Caco-2 (cell line): ENCODE results near the gene SLC7A1. TPM values are rescaled to one million over a fixed set of nuclear protein-coding genes. Genes with fewer than 3 reads are reported as not detected.

Experiments used
- BruUV-seq: library from RNA; stranded (reverse); fragments of 400-500 nt; replicated peaks from 2 replicates; lab custom pipeline; 2021; lab: Mats Ljungman, UMichigan
- CTCF ChIA-PET: fragments of 300-600 bp; sonication (Branson Sonifier 250); formaldehyde crosslinking; loops from one replicate; lab custom pipeline; 2022; ENCODE audit warnings: antibody characterized with exemption; lab: Charles Lee
- POLR2A ChIA-PET: fragments of 300-600 bp; sonication (Branson Sonifier 250); formaldehyde crosslinking; loops from one replicate; lab custom pipeline; 2022; ENCODE audit warnings: antibody characterized with exemption; lab: Charles Lee
- DNase-seq, 2 experiments: peaks; one replicate each; pipeline versions ENCODE4 v3.0.0 to v3.0.0-alpha.2; 2020 to 2022
- H3K27me3 ChIP-seq: replicated peaks from 2 replicates; pipeline ENCODE4 v1.6.0; 2011; ENCODE audit warnings: low read length; ENCODE audit not compliant: control insufficient read depth, insufficient read depth
- H3K36me3 ChIP-seq: 2 replicates; pipeline ENCODE4 v1.5.1; 2011; ENCODE audit warnings: low read length; ENCODE audit not compliant: control insufficient read depth, insufficient read depth
- H3K4me1 ChIP-seq: fragments of 250-450 bp; sonication (Bioruptor Pico); 2 replicates; pipeline ENCODE4 v1.5.1; 2020; ENCODE audit warnings: mild to moderate bottlenecking
- H3K4me3 ChIP-seq: 2 replicates; pipeline ENCODE4 v1.5.1; 2011; ENCODE audit warnings: low read depth, mild to moderate bottlenecking, control low read depth, low read length
- H3K9me3 ChIP-seq: fragments of 250-450 bp; sonication (Bioruptor Pico); 2 replicates; pipeline ENCODE4 v1.5.1; 2020; ENCODE audit warnings: mild to moderate bottlenecking, moderate library complexity
- H3K27ac Mint-ChIP-seq: one replicate; pipeline ENCODE4 v1.8.0; 2022; ENCODE audit warnings: mixed read lengths; ENCODE audit not compliant: unreplicated experiment
- H3K27me3 Mint-ChIP-seq: one replicate; pipeline ENCODE4 v1.8.0; 2022; ENCODE audit warnings: mixed read lengths; ENCODE audit not compliant: insufficient read depth, unreplicated experiment
- H3K36me3 Mint-ChIP-seq: one replicate; pipeline ENCODE4 v1.8.0; 2022; ENCODE audit warnings: mild to moderate bottlenecking, mixed read lengths; ENCODE audit not compliant: insufficient read depth, unreplicated experiment
- H3K4me1 Mint-ChIP-seq: one replicate; pipeline ENCODE4 v1.8.0; 2022; ENCODE audit warnings: low read depth, mixed read lengths; ENCODE audit not compliant: unreplicated experiment
- H3K4me3 Mint-ChIP-seq: one replicate; pipeline ENCODE4 v1.8.0; 2022; ENCODE audit warnings: mild to moderate bottlenecking, moderate library complexity, mixed read lengths; ENCODE audit not compliant: unreplicated experiment
- H3K9me3 Mint-ChIP-seq: one replicate; pipeline ENCODE4 v1.8.0; 2022; ENCODE audit warnings: mixed read lengths; ENCODE audit not compliant: unreplicated experiment
- intact Hi-C: fragments of 100-400 bp; cut with micrococcal nuclease; formaldehyde crosslinking; loops from one replicate; pipeline ENCODE4 v1.10.0; 2022; ENCODE audit not compliant: unreplicated experiment
- total RNA-seq: library from RNA; stranded (reverse); gene quantifications from 2 replicates; pipeline ENCODE4 v1.2.3, GENCODE V29; 2022
- TF ChIP-seq, protein P1 (sequence below), 2 experiments: fragments of 200-600 bp in 1 of 2; IDR thresholded peaks; 1 replicate in 1 of 2; 2 replicates in 1 of 2; pipeline versions ENCODE4 v1.5.1 to v1.8.0; 2011 to 2022; ENCODE audit warnings: antibody characterized with exemption in 1 of 2, control low read depth in 1 of 2, inconsistent platforms in 1 of 2, low read depth in 1 of 2, low read length in 1 of 2, mild to moderate bottlenecking in 1 of 2, moderate library complexity in 1 of 2; ENCODE audit not compliant: insufficient read depth in 1 of 2, severe bottlenecking in 1 of 2, unreplicated experiment in 1 of 2

The SLC7A1 gene
- total RNA-seq, 1 experiment from 2014 or later, result 180 TPM

- POLR2A ChIA-PET, result interaction anchor here (0.6 kb wide), 1 partner anchor 1034 kb away, joined by 5 read pairs; no protein-coding TSS in a partner anchor
- 0 out of 2 replicates have a peak, but pooled peaks cover 1% of the 10 kb centered on the region for H3K27me3 ChIP-seq
These were observed 1.8 kb upstream of the SLC7A1 start for GRCh38 chr13:29597246-29597645.

GRCh38 chr13:29596064-29596418 is 553 bp upstream of the SLC7A1 start:
- Mint-ChIP-seq H3K4me3 (peak overlapping the region; percentile 88), H3K9me3 (no peaks in the 10 kb centered on the region), H3K4me1 (peaks cover 20% of the 10 kb centered on the region), H3K36me3 (peaks cover 36% of the 10 kb centered on the region), H3K27ac (peak overlapping the region; percentile 59), H3K27me3 (peaks cover 2% of the 10 kb centered on the region)
- intact Hi-C loops, result loop anchor here (10.0 kb wide), 1 partner anchor 519 kb away; no protein-coding TSS in a partner anchor
- no TSS peak for BruUV-seq
- TF ChIP-seq, protein P1, sequence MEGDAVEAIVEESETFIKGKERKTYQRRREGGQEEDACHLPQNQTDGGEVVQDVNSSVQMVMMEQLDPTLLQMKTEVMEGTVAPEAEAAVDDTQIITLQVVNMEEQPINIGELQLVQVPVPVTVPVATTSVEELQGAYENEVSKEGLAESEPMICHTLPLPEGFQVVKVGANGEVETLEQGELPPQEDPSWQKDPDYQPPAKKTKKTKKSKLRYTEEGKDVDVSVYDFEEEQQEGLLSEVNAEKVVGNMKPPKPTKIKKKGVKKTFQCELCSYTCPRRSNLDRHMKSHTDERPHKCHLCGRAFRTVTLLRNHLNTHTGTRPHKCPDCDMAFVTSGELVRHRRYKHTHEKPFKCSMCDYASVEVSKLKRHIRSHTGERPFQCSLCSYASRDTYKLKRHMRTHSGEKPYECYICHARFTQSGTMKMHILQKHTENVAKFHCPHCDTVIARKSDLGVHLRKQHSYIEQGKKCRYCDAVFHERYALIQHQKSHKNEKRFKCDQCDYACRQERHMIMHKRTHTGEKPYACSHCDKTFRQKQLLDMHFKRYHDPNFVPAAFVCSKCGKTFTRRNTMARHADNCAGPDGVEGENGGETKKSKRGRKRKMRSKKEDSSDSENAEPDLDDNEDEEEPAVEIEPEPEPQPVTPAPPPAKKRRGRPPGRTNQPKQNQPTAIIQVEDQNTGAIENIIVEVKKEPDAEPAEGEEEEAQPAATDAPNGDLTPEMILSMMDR (IDR thresholded peaks at IDR 0.05; ENCODE audit: insufficient read depth in 1 of 2, low read depth in 1 of 2, low read length in 1 of 2, severe bottlenecking in 1 of 2, unreplicated experiment in 1 of 2), result no peak
- ChIA-PET POLR2A (no interaction called here), CTCF (interaction anchor here (1.5 kb wide), 1 partner anchor 88 kb away, joined by 3 read pairs; no protein-coding TSS in a partner anchor)
- no peak for DNase-seq
- H3K36me3 ChIP-seq, result no peaks in the 10 kb centered on the region
- peak overlapping the region; percentile 43 for H3K4me3 ChIP-seq
- 0 out of 2 replicates have a peak, but pooled peaks cover 1% of the 10 kb centered on the region for H3K27me3 ChIP-seq
- peaks cover 11% of the 10 kb centered on the region for H3K4me1 ChIP-seq
- no peaks in the 10 kb centered on the region for H3K9me3 ChIP-seq

More at GRCh38 chr13:29597246-29597645, 1.8 kb upstream of the SLC7A1 start:
- no peaks in the 10 kb centered on the region for H3K9me3 Mint-ChIP-seq
- H3K27ac Mint-ChIP-seq, result no peak overlapping the region
- TF ChIP-seq, protein P1 (IDR thresholded peaks at IDR 0.05; ENCODE audit: insufficient read depth in 1 of 2, low read depth in 1 of 2, low read length in 1 of 2, severe bottlenecking in 1 of 2, unreplicated experiment in 1 of 2), result no peak
- Histone ChIP-seq H3K36me3 (no peaks in the 10 kb centered on the region), H3K4me1 (peaks cover 11% of the 10 kb centered on the region), H3K4me3 (no peak overlapping the region), H3K9me3 (no peaks in the 10 kb centered on the region)
- peaks cover 24% of the 10 kb centered on the region for H3K36me3 Mint-ChIP-seq
- DNase-seq, result no peak
- intact Hi-C loops, result loop anchor here (10.0 kb wide), 1 partner anchor 518 kb away; no protein-coding TSS in a partner anchor
- peaks cover 5% of the 10 kb centered on the region for H3K27me3 Mint-ChIP-seq
- no TSS peak for BruUV-seq
- no peak overlapping the region for H3K4me3 Mint-ChIP-seq
- H3K4me1 Mint-ChIP-seq, result peaks cover 17% of the 10 kb centered on the region
- CTCF ChIA-PET, result no interaction called here

- ChIA-PET CTCF (no interaction called here), POLR2A (interaction anchor here (0.6 kb wide), 1 partner anchor 383 kb away, joined by 3 read pairs; no protein-coding TSS in a partner anchor)
- Mint-ChIP-seq H3K9me3 (no peaks in the 10 kb centered on the region), H3K4me3 (peak overlapping the region; percentile 88), H3K4me1 (peaks cover 28% of the 10 kb centered on the region), H3K36me3 (peaks cover 45% of the 10 kb centered on the region), H3K27me3 (no peaks in the 10 kb centered on the region), H3K27ac (peak overlapping the region; percentile 91)
- peak; percentile 61 to 70 for DNase-seq
- intact Hi-C loops, result loop anchor here (1.0 to 10.0 kb wide), 3 partner anchors 88 to 520 kb away; no protein-coding TSS in a partner anchor
- H3K4me1 ChIP-seq, result peaks cover 11% of the 10 kb centered on the region
- no peaks in the 10 kb centered on the region for H3K9me3 ChIP-seq
- peak overlapping the region; percentile 92 for H3K4me3 ChIP-seq
- 0 out of 2 replicates have a peak, but pooled peaks cover 1% of the 10 kb centered on the region for H3K27me3 ChIP-seq
- BruUV-seq, result TSS peak; percentile 39
- H3K36me3 ChIP-seq, result no peaks in the 10 kb centered on the region; the same call in 1 of the 2 replicates
- TF ChIP-seq, protein P1 (IDR thresholded peaks at IDR 0.05; ENCODE audit: insufficient read depth in 1 of 2, low read depth in 1 of 2, low read length in 1 of 2, severe bottlenecking in 1 of 2, unreplicated experiment in 1 of 2), result no peak
These were observed 643 bp downstream of the SLC7A1 start for GRCh38 chr13:29594710-29595379.
